ENCODE measurements around the gene ANP32A.

ANP32A gene

GRCh38 chr15:68739390-68740080, 81.2 kb downstream of the ANP32A start:
- FAIRE-seq: no peak

- FAIRE-seq: no peak
Measured at GRCh38 chr15:68735610-68736009, 85.1 kb downstream of the ANP32A start.

- FAIRE-seq: no peak
Measured at GRCh38 chr15:68734881-68735280, 85.8 kb downstream of the ANP32A start.

GRCh38 chr15:68734352-68734751, 86.3 kb downstream of the ANP32A start:
- no peak for FAIRE-seq

GRCh38 chr15:68733666-68734065, 87.0 kb downstream of the ANP32A start:
- no peak for FAIRE-seq

GRCh38 chr15:68732451-68732850, 88.2 kb downstream of the ANP32A start:
- FAIRE-seq: no peak

GRCh38 chr15:68730976-68731897, 89.5 kb downstream of the ANP32A start:
- no peak for FAIRE-seq

- no peak for FAIRE-seq
Measured at GRCh38 chr15:68730471-68730919, 90.2 kb downstream of the ANP32A start.

GRCh38 chr15:68729789-68730411, 90.8 kb downstream of the ANP32A start:
- no peak for FAIRE-seq
